Lower lobe of right lung (tissue), 2 donors: ENCODE results near the gene RPGRIP1L. TPM values are rescaled to one million over a fixed set of nuclear protein-coding genes. Genes with fewer than 3 reads are reported as not detected.
"Not testable (repeated sequence)": the region's sequence is repeated elsewhere in the genome, so short reads cannot be mapped to it uniquely, and the experiment has no call there.

Experiments used
- ATAC-seq, 2 donors: fragments of 200-7000 bp; cut with Tn5 transposase; one replicate each; pipeline ENCODE4 v1.9.1; 2020 to 2022; ENCODE audit warnings: mild to moderate bottlenecking in 2 of 2, moderate library complexity in 2 of 2
- DNase-seq: peaks from one replicate; pipeline ENCODE4 v3.0.0-alpha.2; 2020
- H3K27ac ChIP-seq: fragments of 200-600 bp; one replicate; pipeline ENCODE4 v1.8.0; 2022
- H3K27me3 ChIP-seq: fragments of 200-600 bp; one replicate; pipeline ENCODE4 v1.8.0; 2022; ENCODE audit warnings: low read depth
- H3K36me3 ChIP-seq: fragments of 200-600 bp; one replicate; pipeline ENCODE4 v1.8.0; 2022; ENCODE audit warnings: mild to moderate bottlenecking
- H3K4me1 ChIP-seq: fragments of 200-600 bp; one replicate; pipeline ENCODE4 v1.8.0; 2022
- H3K4me3 ChIP-seq: fragments of 200-600 bp; one replicate; pipeline ENCODE4 v1.8.0; 2022; ENCODE audit warnings: mild to moderate bottlenecking
- H3K9me3 ChIP-seq: fragments of 200-600 bp; one replicate; pipeline ENCODE4 v1.8.0; 2022
- intact Hi-C: fragments of 100-400 bp; cut with DNase I; formaldehyde crosslinking; loops from one replicate; pipeline ENCODE4 v1.11.0; 2022
- total RNA-seq: library from RNA; stranded (reverse); fragmentation: NEBNext Ultra II Directional; extraction: Animal tissue kit (Norgen Biotek cat#: 25700); gene quantifications from one replicate; pipeline ENCODE4 v1.2.1, GENCODE V29; 2021
- TF ChIP-seq, protein P1 (sequence below): fragments of 200-600 bp; IDR thresholded peaks from one replicate; pipeline ENCODE4 v1.8.0; 2022; ENCODE audit warnings: antibody characterized with exemption, mild to moderate bottlenecking
- donor health status: DM: no; HTN: yes; CAD: no; lungs with severe emphysema.

Gene RPGRIP1L
- total RNA-seq, 1 donor from 2014 or later, result 6.6 TPM

DNA sequence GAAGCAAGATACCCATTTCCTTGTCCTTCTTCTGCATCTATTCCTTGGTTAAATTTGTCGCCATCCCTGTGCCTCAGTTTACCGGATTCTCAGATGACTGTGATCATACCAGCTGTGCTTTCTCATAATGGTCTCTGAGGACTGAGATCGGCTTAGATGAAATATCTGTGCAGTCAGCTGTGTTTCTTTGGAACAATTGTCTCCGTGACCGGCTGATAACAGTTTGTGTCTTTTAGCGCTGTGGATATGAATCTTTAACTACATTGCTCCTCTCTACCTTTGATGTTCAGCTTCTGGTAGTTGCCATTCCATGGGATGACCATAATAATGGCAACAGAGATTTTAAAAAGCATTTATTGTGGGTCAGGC lies 770 bp upstream of the RPGRIP1L start:
- peak overlapping the region; percentile 84 for H3K27ac ChIP-seq
- H3K27me3 ChIP-seq, result no peaks in the 10 kb centered on the region
- intact Hi-C loops, result no loop called here

DNA sequence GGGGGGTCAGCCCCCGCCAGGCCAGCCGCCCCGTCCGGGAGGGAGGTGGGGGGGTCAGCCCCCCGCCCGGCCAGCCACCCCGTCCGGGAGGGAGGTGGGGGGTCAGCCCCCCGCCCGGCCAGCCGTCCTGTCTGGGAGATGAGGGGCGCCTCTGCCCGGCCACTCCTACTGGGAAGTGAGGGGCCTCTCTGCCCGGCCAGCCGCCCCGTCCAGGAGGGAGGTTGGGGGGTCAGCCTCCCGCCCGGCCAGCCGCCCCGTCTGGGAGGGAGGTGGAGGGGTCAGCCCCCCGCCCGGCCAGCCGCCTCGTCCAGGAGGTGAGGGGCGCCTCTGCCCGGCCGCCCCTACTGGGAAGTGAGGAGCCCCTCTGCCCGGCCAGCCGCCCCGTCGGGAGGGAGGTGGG lies 5.4 kb downstream of the RPGRIP1L start:
- H3K9me3 ChIP-seq, ATAC-seq: not testable (repeated sequence)

More for the DNA sequence above, 770 bp upstream of the RPGRIP1L start:
- TF ChIP-seq, protein P1, sequence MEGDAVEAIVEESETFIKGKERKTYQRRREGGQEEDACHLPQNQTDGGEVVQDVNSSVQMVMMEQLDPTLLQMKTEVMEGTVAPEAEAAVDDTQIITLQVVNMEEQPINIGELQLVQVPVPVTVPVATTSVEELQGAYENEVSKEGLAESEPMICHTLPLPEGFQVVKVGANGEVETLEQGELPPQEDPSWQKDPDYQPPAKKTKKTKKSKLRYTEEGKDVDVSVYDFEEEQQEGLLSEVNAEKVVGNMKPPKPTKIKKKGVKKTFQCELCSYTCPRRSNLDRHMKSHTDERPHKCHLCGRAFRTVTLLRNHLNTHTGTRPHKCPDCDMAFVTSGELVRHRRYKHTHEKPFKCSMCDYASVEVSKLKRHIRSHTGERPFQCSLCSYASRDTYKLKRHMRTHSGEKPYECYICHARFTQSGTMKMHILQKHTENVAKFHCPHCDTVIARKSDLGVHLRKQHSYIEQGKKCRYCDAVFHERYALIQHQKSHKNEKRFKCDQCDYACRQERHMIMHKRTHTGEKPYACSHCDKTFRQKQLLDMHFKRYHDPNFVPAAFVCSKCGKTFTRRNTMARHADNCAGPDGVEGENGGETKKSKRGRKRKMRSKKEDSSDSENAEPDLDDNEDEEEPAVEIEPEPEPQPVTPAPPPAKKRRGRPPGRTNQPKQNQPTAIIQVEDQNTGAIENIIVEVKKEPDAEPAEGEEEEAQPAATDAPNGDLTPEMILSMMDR, result no peak
- Histone ChIP-seq H3K4me1 (peaks cover 19% of the 10 kb centered on the region), H3K4me3 (peak overlapping the region; percentile 92), H3K9me3 (no peaks in the 10 kb centered on the region), H3K36me3 (no peaks in the 10 kb centered on the region)
- ATAC-seq (no peak), DNase-seq (no peak)

DNA sequence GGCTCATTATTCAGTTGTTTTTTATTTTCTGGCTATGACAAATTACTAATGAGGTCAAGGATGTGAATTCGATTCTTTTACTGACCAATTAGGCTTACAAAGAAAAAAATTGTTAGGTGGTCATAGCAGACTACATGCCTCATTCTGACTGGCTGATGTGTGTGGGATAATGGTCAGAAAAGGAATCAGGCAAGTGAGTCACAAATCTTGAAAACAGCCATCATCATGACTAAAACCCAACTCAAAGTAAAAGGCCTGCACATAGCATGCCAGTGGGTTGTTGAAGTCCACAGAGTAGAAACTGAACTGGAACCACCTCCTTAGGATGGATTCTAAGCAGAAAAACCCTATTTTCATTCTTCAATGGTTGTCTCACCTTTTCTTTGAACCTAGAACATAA lies 8.6 kb downstream of the RPGRIP1L start:
- ATAC-seq (no peak), DNase-seq (no peak)
- intact Hi-C loops, result no loop called here
- Histone ChIP-seq H3K27me3 (no peaks in the 10 kb centered on the region), H3K27ac (no peak overlapping the region), H3K4me3 (no peak overlapping the region), H3K9me3 (no peaks in the 10 kb centered on the region), H3K36me3 (peaks cover 10% of the 10 kb centered on the region), H3K4me1 (no peaks in the 10 kb centered on the region)
- TF ChIP-seq, protein P1, result no peak

More for the DNA sequence above, 5.4 kb downstream of the RPGRIP1L start:
- H3K36me3 ChIP-seq, H3K27ac ChIP-seq, DNase-seq, H3K27me3 ChIP-seq, H3K4me1 ChIP-seq, intact Hi-C loops, H3K4me3 ChIP-seq: not testable (repeated sequence)

DNA sequence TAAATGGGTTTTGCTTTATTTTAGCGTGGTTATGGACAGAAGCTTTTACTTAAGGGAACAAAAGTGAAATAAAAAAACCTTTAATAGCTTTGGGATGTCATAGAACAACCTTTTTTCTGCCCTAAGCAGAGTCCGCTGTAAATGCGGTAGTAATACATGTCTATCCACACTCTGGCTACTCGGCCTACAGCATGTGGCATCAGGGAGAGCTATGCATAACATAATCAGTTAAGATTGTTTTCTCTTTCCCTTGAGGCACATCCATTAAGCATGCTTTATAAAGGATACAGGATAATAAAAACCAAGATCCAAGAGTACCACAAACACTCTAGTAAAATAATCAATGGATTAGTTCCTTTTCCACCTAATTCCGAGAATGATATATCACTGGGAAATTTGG lies 10.3 kb downstream of the RPGRIP1L start:
- DNase-seq, result no peak
- ATAC-seq, result no peak
- TF ChIP-seq, protein P1, result no peak

DNA sequence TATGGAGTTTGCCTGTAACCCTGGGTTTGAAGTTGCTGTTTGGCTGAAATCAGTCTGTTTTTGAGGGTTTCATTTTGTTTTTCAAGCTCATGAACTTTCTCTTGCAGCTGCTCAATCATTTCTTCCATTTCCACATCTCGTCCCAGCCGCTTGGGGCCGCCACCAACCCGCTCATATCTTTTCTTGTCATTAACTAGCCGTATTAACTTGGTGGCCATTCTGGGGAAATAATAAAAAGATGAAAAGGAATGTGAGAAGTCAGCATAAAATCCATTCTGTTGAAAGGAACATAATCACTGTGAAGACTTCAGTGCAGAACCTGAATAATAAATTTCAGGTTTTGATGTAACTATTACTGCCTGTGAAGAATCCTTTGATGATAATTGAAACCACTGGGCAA lies 11.5 kb downstream of the RPGRIP1L start:
- Histone ChIP-seq H3K27ac (no peak overlapping the region), H3K4me3 (no peak overlapping the region), H3K27me3 (no peaks in the 10 kb centered on the region), H3K36me3 (peaks cover 10% of the 10 kb centered on the region), H3K4me1 (no peaks in the 10 kb centered on the region), H3K9me3 (no peaks in the 10 kb centered on the region)
- TF ChIP-seq, protein P1, result no peak
- no peak for ATAC-seq
- DNase-seq, result no peak
- intact Hi-C loops, result no loop called here

More for the DNA sequence above, 10.3 kb downstream of the RPGRIP1L start:
- no peaks in the 10 kb centered on the region for H3K4me1 ChIP-seq
- H3K36me3 ChIP-seq, result peaks cover 10% of the 10 kb centered on the region
- H3K4me3 ChIP-seq, result no peak overlapping the region
- H3K27me3 ChIP-seq, result no peaks in the 10 kb centered on the region
- no peak overlapping the region for H3K27ac ChIP-seq
- intact Hi-C loops, result no loop called here
- no peaks in the 10 kb centered on the region for H3K9me3 ChIP-seq

DNA sequence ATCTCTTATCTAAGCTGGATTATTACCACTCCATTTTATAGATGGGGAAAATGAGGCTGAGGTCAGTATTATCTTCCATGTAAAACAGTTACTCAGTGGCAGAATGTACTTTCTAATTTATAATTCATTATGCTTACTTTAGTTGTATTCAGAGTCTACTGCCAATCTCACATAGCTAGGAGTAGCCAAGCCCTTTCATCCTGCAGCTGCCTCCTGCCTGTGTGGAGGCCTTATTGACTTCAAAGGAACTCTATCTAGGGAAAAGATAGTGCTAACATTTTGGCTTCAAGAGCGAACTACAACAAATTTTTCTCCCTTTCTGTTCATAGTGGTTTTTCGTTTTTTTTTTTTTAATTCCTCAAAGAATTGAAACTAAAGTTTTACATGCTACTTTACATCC lies 12.9 kb downstream of the RPGRIP1L start:
- no peaks in the 10 kb centered on the region for H3K27me3 ChIP-seq
- intact Hi-C loops, result no loop called here
- H3K27ac ChIP-seq, result no peak overlapping the region
- no peak for DNase-seq
- ATAC-seq, result no peak
- H3K4me3 ChIP-seq, result no peak overlapping the region
- no peaks in the 10 kb centered on the region for H3K4me1 ChIP-seq
- no peaks in the 10 kb centered on the region for H3K9me3 ChIP-seq
- TF ChIP-seq, protein P1, result no peak
- H3K36me3 ChIP-seq, result peaks cover 10% of the 10 kb centered on the region
